NCI-H1694 treated with DMSO at 0.1 percent for 48 hours (cell line): ENCODE measurements around the gene LITAF.
A peak's percentile ranks its signal among the peaks of the same experiment; 100 is the strongest.
"Not testable (repeated sequence)": the region's sequence is repeated elsewhere in the genome, so short reads cannot be mapped to it uniquely, and the experiment has no call there.

ENCODE experiments used
- DNase-seq: peaks from one replicate; lab custom pipeline; 2025; lab: John Stamatoyannopoulos, UW

Gene LITAF

DNA sequence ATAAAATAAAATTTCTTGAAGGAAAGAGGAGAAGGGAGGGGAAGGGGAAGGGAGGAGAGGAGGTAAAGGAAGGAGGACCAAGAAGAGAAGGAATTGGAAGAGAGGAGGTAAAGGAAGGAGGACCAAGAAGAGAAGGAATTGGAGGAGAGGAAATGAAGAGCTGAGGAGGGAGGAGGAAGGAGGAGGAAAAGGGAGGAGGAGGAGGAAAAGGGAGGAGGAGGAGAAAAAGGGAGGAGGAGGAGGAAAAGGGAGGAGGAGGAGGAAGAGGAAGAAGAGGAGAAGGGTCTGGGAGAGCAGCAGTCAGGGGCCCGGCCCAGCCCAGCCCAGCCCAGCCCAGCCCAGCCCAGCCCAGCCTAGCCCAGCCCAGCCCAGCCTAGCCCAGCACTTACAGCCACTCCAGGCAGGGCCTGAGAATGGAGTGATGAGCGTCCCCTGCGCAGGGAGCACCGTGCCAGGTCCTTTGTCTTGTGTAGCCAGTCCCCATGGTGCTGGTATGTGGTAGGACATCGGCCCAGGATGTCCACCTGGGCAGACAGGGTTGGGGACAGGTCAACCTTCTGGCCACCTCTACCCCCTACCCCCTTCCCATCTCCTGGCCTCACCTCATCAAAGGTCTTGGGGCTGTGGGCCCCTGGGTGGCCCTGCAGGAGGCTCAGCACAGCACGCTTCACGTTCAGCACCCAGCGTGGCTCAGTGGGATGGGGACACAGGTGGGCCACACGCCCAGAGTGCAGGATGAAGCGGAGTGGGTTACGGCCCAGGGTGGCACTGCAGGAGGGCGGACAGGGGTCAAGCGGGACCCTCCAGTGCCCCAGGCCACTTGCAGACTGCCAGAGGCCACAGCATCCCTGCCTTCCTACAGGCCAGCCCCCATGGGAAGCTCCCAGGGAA, 70.9 kb downstream of the LITAF start:
- no peak for DNase-seq

DNA sequence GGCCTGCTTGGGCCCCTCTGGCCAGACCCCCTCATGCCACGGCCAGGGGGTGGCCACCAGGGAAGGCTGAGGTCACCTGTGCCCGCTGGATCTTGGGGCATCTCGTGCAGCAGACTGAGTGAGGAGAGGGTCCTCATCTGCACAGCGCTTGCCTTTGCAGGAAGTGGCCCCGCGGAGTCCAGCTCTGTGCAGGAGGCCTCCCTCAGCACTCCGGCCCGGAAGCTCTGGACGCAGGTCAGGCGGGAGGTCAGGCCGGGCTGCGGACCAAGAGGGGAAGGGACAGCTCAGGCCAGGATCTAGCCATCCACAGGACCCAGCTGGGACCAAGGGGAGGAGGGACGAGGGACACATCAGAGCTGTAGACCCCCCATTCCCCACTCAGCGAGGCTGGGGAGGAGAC, 72.4 kb downstream of the LITAF start:
- DNase-seq = no peak

DNA sequence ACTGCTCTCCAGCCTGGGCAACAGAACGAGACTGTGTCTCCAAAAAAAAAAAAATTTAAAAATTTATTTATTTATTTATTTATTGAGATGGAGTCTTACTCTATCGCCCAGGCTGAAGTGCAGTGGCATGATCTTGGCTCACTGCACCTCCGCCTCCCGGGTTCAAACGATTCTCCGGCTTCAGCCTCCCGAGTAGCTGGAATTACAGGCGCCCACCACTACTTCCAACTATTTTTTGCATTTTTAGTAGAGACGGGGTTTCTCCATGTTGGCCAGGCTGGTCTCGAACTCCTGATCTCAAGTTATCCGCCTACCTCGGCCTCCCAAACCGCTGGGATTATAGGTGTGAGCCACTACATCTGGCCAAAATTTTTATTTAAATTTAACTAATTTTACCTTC, 73.4 kb downstream of the LITAF start:
- DNase-seq = not testable (repeated sequence)

DNA sequence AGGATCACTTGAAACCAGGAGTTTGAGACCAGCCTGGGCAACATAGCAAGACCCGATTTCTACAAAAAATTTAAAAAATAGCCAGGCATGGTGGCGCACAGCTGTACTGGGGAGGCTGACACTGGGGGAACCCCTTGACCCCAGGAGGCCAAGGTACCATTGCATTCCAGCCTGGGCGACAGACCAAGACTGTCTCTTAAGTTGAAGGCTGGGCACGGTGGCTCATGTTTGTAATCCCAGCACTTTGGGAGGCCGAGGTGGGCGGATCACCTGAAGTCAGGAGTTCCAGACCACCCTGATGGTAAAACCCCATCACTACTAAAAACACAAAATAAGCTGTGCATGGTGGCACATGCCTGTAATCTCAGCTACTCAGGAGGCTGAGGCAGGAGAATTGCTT, 74.9 kb downstream of the LITAF start:
- DNase-seq = no peak

DNA sequence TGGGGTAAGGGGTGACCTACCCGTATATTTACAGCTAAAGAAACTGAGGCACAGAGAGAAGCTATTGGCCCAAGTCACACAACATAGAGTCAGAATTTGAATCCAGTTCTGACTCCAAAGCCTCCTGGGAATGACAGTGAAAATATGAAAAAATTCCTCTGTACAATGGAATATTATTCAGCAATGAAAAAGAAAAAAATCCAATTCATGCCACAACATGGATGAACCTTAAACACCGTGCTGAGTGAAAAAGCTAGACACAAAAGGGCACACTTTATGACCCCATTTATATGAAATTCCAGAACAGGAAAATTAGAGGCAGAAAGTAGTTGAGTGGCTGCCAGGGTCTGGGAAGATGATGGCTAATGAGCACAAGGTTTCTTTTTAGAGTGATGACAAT, 75.4 kb downstream of the LITAF start:
- DNase-seq = no peak

DNA sequence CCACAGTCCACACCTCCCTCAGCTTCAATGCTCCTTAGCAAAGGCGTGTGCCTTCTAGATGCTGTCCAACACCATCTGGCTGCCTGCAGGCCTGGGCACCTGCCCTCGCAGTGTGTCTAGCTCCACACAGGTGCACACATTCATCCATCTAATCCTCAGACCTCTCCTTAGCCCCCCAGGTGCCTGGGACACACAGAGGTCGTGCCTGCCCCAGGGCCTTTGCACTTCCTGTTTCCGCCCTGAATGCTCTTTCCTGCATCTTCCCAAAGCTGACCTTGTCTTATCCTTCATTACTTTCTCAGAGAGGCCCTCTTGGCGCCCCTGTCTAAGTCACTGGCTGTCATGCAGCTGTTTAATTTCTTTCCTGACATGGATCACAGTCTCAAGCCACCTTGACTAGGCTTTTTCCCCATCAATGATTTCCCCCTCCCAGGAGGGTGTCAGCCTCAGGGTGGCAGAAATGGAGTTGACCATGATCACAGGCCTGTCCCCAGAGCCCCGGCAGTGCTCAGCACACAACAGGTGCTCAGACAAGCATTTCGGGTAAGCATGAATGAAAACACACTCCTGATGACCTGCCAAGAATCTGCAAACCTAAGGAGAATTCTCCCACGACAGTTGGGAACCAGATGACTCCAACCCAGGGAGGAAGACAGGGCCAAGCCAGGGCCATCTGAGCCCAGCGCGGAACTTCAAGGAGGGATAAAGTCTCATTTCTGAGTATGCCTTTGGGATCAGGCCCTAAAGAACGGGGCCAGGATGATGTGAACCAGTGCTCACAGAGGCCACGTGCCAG, 76.3 kb downstream of the LITAF start:
- no peak for DNase-seq

DNA sequence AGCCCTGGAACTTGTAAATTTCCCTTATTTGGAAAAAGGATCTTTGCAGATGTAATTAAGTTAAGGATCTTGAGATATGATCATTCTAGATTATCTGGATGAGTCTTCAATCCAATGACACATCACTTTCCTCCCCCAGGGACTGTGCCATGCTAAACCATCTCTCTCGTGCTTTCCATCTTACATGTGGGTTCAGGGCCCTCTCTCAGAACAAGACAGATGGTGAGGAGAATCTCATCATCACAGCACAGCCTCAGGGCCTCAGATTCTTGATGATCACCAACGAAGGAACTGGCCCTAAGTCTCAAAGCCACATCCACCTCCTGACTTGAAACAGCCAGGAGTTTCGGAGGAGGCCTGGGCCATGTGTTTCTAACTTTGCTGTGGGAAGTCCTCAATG, 78.7 kb downstream of the LITAF start:
- no peak for DNase-seq

DNA sequence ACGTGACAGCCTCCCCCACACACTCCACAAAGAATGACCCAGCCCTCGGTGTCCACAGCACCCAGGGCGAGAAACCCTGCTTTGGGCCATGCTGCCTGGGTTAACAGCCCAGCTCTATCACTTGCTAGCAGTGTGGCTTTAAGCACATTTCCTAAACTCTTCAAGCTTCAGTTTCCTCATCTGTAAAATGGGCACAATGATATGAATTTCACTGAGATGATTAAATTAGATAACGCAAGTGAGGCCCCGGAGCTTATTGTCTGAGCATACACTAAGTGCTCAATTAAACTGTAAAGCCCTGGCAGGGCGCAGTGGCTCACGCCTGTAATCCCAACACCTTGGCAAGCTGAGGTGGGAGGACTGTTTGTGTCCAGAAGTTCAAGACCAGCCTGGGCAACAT, 79.4 kb downstream of the LITAF start:
- no peak for DNase-seq

DNA sequence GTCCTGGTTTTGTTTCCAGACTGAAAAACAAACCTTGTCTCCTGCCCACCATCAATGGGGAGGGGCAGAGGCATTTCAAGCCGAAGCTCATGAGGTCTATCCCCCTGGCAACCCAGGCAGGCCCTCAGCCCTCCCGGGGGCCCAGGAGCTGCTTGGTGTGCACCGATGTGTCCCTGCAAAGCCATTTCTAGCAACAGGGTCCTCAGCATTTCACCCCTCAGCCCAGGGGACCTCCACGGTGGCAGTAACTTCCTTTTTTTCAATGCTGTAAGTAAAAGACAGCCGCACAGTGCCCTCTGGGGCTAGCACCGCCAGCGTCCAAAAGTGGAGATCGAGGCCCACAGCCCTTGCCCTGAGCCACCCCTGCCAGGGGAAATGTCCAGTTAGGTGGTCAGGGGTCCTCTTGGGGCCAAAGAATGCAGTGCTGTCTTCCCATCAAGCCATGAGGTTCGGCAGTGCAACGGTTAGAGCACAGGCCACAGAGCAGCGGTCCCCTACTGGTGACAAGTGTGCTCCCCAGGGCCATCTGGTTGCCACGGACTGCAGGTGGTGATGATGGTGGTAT, 79.9 kb downstream of the LITAF start:
- DNase-seq = no peak

DNA sequence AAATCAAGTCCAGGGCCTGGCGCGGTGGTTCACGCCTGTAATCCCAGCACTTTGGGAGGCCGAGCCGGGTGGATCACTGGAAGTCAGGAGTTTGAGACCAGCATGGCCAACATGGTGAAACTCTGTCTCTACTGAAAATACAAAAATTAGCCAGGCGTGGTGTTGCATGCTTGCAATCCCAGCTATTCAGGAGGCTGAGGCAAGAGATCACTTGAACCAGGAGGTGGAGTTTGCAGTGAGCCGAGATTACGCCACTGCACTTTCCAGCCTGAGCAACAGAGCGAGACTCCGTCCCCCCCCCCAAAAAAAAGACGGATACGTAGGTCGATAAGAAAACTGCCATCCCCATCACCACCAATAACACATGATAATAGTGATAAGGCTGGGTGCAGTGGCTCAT, 82.5 kb downstream of the LITAF start:
- not testable (repeated sequence) for DNase-seq

DNA sequence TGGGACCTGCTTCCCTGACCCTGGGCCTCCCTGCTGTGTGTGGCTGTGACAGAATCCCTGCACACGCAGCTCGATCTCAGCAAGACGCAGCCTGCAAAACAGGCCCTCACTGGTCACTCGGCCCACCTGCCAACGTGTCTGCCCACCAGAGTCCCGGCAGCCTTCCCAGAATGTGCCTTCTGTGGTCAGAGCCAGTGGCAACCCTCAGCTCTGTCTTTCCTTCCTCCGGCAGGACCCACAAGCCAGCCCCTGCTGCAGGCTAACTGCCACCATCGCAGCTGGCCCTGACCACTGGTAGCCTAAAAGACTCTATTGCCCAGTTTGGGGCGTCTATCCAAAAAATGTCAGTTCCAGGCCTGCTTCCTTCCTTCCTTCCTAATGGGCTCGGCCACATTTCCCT, 83.2 kb downstream of the LITAF start:
- no peak for DNase-seq

DNA sequence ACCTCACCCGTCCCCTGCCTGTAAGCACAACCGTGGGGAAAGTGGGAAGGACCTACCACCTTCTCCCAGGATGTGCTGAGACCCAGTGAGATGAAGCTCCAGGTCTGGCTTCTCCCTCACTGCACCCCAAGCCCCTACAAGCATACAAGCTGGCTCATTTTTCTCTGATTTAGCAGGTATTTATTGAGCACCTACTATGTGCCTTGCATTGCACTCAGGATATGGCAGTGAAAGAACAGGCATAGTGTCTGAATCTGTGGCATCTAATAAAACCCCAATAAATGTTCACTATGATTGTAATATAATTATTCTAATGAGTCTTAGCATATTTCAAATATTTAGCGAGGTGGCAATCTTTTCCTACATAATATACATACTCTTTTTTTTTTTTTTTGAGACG, 84.5 kb downstream of the LITAF start:
- DNase-seq = no peak

DNA sequence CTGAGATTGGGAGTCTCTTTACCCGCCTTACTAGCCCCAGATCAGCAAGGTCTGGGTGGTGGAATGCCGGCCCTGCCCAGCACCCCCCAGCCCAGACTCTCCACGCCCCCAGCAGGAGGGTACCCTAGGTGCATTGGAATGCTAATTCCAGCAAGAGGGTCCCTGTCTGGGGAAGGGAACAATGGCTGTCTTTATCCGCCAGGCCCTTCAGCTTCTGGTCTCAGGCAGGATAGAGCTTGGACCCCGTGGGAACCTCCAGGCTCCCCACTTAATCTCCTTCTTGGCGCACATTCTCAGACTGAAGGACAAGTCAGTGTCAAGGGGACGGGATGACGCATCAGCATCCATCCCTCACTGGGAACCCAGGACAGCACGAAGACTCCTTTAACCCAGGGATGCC, 85.1 kb downstream of the LITAF start:
- no peak for DNase-seq

DNA sequence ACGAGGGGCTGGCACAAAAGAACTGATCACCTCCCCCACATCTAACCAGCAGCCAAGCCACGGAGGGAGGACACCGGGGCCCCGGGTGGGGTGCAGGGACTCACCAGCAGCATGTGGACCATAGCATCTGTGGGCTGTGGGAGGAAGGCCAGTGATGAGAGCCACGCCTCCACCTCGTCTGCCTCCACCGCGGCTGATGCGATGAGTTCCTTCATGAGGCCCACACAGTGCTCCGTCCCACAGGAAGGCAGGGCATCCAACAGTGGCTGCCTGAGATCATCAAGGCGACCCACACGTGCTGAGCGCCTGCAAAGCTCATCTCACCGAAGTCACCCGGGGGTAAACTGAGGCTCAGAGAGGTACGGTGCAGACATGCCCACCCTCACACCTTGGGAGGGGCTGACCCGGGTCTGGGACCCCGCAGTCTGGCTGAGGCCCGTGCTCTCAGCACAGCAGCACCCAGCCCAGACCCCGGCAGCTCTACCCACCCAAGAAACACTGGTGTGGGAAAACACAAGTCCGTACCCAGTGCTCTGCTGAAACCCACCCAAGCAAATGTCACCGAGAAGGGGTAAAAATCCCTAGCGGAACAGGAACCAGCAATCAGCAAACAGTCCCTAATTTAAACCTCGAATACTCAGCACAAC, 85.9 kb downstream of the LITAF start:
- DNase-seq = no peak

DNA sequence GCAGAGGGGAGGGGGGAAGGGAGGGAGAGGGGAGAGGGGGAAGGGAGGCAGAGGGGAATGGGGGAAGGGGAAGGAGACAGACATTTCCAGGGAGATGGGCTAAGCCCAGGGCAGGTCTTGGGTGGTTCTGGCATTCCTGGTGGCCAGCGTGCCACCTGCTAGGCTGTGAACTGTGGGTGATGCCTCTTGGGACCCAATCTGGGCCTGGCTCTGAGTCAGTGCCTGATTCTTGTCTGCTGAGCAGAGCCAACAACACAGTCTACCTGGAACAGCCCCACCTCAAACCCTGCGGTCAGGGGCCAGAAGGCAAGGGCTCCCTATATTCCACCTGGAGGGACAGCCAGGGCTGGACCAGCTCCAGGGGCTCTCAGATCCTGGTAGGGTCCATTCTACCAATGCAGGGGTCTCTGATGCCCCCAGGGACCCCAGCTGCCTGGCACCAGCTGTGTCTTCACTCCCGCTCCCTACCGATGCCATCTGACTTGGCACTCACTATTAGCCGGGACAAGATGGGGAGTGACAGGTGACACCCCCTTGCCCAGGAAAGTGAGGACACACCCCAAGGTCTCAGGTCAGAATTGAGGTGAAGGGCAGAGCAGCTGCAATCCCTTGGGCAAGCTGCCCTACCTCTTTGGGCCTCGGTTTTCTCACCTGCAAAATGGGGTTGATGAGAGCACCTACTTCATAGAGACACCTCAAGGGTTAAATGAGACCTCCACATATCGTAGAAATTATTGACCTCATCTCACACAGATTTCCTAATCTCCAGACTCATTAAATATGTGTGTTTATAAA, 87.2 kb downstream of the LITAF start:
- DNase-seq = no peak

DNA sequence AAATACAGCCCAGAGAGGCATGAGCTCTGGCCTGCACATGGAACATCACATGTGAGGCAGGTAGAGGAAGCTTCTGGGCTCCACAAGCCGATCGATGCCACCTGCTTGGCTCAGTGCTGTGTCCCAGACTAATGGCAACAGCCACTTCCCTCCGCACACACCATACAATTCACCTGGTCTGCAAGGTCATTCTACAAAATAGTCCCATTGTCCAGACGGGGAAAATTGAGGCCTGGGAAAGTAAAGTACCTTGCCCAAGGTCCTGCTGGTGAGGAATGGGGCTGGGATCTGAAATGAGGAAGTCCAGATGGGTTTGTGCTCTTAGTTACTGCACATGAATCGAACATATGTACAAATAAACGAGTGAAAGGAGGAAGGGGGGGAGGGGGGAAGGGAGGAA, 88.0 kb downstream of the LITAF start:
- DNase-seq = peak; percentile 51

DNA sequence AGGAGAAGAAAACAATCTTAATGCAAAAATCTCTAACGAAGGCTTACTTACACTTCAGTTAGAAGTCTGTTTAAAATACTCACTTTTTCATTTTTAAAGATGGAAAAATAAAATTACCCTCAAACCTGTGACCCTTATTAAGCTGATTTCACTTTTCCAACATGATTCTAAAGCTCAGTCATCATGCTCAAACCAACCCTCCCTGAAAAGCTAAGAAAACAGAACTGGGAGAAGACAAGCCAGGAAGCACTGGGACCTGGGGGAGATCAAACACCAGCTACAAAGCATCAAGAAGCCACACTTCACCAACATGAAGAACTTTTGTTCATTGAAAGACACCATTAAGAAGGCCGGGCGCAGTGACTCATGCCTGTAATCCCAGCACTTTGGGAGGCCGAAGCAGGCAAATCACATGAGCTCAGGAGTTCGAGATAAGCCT, 88.8 kb downstream of the LITAF start:
- peak; percentile 44 for DNase-seq
